GM19397 (cell line): ENCODE measurements around the gene FRZB.

ENCODE experiments used
- ATAC-seq: cut with Tn5 transposase; IDR thresholded peaks from one replicate; pipeline ENCODE4 v1.9.1; 2021; ENCODE audit warnings: mild to moderate bottlenecking, moderate library complexity; ENCODE audit not compliant: unreplicated experiment

Gene FRZB

DNA sequence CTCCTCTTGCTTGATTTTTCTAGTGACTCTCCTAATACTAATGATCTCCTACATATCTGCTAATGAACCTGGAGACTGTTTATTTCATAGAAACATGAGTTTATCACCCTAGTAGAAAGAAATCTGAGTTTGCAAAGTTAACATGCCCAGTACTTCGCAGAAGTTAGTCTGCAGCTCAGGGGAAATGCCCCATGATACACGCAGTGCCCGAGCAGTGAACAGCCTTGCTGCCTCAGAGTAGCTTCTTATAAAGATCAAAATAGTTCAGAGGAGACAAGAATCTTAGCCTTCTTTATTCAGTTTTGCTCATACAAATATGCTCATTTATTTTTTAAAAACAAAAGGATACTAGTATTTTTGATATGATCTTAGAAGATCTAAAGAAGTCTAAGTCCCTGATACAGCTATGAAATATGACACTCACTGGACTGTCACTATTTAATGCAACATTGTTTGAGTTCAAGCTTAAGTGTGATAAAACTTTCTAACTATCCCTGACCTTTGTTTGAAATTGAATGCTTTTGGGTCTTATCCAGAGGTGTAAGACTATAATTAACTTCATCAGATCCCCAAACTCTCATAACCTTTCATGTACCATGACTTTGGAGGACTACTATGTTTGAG is 20.5 kb downstream of the FRZB start:
- ATAC-seq = no peak

DNA sequence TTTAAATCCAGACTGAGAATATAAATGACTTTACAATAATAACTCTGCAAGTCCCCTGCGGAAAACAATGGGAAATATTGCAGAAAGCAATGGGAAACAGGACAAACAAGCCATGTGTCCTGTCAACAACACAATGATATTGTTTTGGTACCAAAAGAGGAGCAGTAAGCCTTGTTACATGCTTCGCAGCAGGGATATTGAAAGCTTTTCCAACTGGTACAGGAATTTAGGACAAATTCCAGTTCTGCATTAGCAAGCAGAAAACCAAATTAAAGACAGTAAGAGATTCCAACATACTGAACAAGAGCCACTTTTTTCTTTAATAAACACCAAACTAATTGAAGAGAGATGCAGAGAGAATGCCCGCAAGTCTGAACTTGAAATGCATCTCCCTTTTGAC is 30.0 kb downstream of the FRZB start:
- no peak for ATAC-seq

DNA sequence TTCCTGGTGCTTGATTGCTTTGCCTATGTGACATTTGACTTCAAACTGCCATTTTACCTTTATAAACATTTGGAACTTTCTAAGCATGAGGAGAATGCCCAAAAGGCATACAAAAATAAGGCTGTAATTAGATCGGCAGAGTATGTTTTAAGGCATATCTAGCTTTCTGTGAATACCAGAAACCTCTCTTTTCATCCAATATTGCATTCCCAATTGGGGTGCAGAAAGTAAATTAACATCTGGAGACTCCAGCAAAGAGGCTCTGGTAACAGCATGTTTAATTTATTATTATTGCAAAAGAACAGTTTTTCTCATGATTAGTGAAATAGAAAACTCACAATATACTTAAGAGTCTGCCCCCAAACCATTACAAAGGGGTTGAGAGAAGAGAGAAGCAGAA is 32.1 kb downstream of the FRZB start:
- ATAC-seq = no peak

DNA sequence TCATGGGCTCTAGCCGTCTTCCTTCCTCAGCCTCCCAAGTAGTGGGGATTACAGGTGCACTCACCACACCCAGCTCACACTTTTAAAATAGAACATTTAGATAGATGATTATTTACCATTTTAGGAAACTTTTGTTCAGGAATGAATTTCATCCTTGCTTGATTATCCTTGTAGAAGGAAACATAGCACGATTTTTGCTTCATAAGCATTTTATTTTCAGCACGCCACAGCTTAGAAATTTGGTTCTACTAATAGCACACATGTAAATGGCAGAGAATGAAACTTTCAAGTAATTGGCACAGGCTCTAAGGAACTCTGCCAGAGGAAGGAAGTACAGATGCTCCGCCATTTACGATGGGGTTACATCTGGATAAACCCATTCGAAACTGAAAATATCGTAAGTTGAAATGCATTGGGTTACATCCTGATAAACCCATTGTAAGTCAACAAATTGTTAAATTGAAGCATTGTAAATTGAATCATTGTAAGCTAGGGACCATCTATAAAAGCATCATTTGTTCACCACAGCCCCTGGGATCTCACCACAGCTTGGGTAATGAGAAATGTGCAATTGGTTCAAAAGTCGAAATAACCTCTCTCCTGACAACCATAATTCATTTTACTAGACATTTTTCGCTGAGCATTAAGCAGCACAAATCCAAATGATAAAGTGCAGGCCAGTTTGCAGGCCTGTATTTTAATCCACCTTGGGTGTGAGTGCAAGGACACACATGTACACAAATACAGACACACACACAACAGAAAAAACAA is 33.2 kb downstream of the FRZB start:
- no peak for ATAC-seq

DNA sequence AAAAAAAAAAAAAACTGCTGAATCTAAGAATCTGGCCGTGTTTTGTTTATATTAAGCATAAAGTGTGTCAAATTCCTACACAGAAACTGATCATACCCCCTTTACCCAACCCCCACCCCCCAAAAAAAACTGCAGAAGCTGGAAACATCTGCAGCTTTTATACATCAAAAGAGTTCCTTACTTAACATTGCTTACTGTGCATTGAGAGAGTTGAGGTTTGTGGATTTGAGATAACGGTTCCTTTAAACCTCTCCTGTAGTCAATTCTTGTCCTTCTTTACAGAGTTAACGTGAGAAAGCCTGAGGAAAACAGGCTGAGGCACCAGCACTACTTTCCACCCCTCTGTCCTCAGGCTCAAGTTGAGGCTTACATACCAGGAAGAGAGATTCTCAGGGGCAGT is 34.5 kb downstream of the FRZB start:
- no peak for ATAC-seq

DNA sequence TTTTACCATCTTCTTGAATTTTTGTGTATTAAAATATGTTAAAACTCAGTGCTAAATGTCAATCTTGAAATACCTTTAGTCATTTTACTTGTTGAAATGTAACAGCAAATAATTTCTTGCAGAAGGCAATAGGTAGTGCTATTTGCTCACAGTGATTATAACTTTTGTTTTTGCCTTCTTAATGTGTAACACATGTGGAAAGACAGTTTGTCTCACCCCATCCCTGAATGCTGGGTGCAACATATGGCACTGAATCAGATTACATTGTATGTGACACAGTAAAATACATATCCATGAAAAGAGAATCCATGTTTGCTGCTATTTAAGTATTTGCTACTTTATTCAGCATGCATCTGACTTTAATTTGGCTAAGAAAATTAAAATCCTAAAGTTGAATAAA is 35.3 kb downstream of the FRZB start:
- ATAC-seq = no peak

DNA sequence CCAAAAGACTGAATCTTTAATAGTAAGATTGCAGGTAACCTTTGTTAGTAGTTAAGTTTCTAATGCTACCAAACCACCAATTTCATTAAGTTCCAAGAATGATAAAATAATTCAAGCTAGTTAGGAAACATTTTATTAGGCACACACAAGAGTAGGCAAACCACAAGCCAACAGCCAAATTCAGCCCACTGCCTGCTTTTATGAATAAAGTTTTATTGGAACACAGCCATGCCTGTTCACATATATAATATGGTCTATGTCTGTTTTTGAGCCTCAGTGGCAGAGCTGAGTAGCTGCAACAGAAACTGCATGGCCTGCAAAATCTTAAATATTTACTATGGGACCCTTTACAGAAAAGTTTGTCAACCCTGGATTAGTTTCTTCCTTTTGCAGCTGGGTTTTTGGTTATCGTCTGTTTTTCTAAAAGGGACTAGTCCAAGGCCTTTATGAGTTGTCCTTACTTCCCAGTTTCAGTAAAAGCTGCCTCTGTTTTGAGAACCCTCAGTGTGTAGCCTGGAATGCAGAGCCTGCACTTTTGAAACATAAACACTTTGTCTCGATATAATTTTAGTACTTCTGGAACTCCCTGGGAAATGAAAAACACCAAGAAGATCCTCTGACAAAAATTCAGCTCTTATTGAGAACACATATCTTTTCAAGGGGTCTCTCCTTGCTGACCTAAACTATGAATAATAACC is 39.1 kb downstream of the FRZB start:
- no peak for ATAC-seq

DNA sequence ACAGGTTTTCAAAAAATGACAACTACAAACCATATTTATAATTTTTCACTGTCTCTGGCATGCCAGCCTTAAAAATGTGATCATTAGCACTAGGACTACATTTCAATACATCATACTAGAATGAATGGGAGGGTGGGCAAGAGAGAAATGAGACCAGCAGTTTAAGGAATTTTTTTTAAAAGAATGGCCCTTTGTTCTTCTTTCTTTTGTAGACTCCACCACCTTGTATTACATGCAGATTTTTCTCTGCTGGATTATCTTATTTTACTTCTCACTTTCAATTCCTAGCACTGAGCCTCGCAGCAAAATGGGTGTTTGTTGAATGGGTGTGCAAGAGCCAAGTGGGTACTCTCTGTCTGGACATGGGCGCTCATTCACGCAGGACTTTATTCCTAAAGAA is 39.9 kb downstream of the FRZB start:
- ATAC-seq = no peak

DNA sequence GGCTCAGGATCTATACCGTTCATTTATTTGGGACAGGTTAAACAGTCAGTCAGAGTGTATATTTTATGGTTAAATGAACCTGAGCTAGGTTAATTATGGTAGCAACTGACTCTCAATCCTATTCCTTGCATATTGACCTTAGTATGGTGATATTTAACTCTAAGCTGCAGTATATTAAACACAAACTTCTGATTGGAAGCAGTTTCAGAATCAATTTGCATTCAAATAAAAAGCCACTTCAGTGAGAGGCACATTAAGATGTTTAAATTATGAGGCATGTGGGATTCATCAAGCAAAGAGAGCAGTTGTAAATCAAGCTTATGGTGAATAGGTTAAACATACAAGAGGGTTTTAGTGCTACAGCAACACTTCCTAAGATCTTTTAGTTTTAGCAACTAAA is 40.4 kb downstream of the FRZB start:
- ATAC-seq = no peak

DNA sequence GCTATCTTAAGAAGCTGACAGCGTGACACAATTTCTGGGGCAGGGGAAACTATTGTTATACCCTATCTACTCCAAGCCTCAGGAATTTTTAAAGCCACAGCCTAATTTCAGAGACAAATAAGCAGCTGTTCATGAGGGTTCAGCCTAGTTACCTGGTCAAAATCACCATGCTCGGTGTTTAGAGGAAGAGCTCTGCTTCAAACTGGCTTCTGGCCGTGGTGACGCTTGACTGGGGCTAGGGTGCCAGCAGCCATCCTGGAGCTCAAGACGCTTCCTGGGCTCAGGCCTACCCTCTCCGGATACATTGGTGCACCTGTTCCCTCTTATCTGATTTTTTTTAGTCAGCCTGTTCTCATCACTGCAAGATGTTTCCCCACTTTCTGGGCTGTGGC is 41.7 kb downstream of the FRZB start:
- ATAC-seq = no peak

DNA sequence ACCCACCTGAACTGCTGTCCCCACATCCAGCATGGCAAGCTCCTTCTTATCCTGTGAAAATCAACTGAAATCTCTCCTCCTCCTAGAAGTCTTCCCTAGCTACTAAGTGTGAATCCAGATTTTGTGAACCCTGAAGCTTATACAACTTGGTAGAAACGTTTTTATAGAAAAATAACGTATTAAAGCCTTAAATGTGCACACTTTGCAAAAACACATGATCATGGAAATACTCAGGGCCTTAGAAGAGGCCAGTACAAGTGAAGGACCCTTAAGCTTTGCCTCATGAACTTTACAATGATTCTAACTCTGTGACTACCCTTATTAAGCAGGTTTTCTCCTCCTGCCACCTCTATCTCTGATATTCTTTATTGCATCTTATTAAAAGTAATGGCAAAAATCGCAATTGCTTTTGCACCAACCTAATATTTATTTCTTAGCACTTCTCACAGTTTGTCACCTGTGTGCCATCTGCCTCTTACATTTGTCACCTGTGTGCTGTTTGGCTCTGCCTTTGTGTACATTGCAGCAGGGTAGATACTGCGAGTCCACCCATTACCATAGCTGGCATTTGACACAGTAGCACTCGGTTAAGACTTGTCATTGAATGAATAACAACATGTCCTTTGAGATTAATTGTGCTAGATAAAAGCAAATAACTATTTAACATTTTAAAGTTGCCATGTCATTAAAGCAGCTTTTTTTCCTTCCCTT is 42.2 kb downstream of the FRZB start:
- ATAC-seq = no peak

DNA sequence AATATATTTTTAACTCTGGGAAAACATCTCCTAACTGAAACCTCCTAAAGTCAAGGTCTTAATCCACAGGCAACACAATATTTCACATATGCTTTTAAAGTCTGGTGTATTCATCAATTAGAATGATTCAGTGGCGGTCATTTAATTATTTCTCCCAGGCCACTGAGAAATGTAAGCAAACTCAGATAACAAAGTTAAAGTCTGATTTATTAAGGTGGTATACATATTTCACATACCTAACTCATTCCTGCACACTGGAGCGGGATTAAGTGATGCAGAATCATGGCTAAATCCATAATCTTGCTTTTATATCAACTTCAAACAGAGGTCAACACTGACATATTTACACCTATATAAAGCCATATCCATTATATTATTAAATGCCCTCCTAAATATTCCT is 43.7 kb downstream of the FRZB start:
- ATAC-seq = no peak

DNA sequence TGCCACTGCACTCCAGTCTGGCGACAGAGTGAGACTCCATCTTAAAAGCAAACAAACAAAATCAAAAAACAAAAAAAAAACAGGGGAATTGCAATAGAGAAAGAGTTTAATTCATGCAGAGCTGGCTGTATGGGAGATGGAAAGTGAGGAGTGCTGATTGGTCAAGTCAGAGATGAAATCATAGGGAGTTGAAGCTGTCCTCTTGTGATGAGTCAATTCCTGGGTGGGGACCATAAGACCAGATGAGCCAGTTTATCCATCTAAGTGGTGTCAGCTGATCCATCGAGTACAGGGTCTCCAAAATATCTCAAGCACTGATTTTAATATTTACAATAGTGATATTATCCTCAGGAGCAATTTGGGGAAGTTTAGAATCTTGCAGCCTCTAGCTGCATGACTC is 45.3 kb downstream of the FRZB start:
- ATAC-seq = no peak

DNA sequence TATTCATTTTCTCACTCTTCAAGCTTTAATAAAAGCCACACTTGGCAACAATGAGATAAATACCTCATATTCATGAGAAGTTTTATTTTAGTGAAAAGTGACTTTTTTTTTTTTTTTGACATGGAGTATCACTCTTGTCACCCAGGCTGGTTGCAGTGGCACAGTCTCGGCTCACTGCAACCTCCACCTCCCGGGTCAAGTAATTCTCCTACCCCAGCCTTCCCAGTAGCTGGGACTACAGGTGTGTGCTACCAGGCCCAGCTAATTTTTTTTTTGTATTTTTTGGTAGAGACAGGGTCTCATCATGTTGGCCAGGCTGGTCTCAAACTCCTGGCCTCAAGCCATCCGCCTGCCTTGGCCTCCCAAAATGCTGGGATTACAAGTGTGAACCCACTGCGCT is 47.0 kb downstream of the FRZB start:
- no peak for ATAC-seq

DNA sequence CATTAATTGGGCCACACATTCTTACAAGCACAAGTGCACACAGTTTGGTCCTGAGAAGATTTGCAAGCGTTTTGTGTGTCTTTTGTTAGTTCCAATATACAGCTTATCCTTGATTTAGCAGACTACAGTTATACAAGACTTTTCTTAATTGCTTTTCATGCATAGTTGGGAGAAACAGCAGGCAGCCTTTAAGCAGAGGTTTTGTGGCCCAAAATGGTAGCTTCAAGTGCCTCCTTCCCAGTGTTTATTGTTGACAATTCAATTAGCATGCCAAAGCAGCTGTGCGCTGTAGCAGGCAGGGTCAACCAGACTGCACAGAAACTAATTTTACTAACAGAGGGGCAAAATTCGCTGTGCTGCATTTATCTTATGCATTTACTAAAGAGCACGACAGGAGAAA is 47.5 kb downstream of the FRZB start:
- no peak for ATAC-seq

DNA sequence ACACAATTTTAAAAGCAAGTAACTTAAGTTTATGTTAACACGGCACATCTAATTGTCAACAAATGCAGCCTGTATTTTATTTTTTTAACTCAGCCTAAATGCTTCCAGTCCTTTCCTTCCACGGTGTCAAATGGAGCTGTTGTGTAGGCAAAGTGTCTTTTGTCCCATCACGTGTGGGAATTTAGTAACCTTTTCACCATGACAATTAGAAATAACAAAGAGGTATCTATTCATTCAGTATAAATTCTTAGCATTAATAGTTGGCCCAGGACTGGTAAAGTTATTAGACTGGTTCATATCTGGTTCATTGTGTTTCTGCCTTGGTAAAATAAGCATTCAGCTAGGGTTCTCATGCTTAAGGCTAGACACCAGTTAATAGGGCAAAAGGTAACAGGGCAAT is 47.9 kb downstream of the FRZB start:
- no peak for ATAC-seq

DNA sequence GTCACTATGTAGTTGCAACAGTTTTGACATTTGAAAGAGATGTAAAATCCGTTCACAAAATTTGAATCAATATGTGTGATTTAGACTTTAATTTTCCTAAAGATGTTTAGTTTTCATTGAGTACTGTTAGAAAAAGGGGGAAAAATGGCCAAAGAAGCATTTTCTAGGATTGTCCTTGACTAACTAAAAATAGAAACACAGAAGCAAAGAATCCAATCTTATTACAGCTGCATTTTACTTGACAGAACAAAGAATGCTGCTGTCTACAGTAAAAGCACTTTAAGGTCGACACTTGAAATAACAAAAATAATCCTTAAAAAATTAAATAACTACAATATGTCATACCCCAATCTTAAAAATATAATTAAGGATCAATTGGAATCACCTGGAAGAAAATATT is 48.9 kb downstream of the FRZB start:
- no peak for ATAC-seq

DNA sequence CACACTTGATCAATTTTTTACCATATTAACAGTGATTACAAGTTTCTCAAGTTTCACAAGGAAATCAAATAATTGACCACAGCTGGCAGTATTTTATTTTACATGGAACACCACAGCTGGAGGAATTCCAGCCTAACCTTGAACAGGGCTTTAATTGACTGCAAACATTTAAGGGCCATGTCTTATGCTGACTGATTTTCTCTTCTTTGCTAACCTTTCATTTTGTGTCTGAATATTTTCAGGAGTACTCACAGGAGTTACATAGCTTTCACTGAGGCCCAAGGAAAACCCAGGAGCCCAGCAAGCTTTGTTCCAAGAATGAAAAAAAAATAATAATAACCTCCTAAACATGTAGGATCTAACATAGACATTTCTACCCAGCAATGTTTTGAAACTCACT is 49.6 kb downstream of the FRZB start:
- ATAC-seq = no peak

DNA sequence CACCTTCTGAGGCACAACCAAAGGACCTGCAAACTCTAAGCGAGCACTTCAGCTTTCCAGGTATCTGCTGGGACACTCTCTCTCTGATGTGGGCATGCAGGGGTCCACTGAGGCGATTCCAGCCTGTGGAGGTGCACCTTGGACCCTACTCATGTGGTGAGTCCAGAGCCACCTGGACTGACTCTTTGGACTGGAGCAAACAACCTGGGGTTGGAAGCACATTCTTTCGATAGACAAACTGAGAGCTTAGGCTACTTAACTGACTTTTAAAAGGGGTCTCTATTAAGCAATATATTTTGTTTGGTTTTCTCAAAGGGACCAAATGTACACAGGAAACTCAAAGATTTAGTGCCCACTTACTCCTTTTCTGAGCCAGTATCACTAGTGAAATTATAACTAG is 51.6 kb downstream of the FRZB start:
- ATAC-seq = no peak

DNA sequence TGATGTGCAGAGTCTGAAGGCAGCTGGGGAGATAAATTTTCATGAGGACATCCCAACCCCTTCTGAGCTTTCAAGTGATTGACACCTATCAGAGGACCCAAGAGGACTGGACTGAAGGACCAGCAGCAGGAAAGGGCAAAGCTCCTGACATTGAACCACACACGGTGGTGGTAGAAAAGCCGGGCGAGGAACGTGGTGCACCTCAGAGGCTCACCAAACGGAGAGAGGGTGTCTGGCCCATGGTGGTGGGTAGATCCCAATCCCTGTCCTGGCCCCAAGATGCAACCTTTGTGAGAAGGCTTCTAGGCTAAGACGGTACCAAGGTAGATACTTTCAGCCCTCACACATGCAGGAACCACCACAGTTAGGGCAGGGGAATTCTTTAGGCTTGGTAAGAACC is 52.1 kb downstream of the FRZB start:
- no peak for ATAC-seq

DNA sequence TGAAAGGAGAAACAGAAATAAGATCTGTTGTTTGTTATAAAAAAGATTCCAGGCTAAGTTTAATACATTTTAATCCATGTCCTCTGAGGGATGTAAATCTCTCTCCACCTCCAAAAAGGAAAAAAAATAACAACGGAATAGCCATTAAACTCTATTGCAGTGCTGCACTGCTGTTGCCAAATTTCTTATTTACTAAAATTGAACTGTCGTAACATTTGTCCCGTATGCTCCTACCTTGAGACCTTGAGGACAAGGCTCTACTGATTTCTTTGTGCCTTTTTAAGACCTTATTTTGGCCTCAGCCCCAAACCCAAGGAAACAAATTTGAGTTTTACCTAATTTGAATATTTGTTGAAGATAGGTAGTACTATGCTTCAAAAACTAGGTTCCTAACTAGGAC is 56.4 kb downstream of the FRZB start:
- ATAC-seq = no peak

DNA sequence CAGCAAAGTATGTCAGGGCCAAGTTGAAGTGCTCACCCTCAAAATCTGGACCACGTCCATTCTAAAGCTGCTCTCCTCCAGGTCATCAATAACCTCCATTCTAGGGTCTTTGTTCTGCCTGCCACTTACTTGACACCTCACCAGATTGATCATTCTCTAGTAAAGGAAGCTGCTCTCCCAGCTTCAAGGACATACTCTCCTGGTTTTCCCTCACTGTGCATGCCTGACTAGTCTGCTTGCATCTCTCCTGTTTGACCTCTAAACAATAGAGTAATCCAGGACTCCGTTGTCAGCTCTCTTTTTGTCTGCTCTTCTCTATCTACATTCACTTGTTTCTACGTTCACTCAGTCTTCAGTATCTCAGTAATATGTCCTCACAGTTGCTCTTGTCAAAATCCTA is 59.1 kb downstream of the FRZB start:
- ATAC-seq = no peak
